Measurements from ENCODE around the gene FOXI2.

The FOXI2 gene

GRCh38 chr10:127744956-127745355, 8.0 kb downstream of the FOXI2 start:
- Histone ChIP-seq H3K9ac (ENCODE audit: low read length) (no peak overlapping the region), H2BK15ac (replicated peaks; ENCODE audit: low read depth) (no peak overlapping the region), H4K5ac (ENCODE audit: low read length) (no peak overlapping the region), H3K27me3 (ENCODE audit: insufficient read depth, low read length, poor library complexity) (no peaks in the 10 kb centered on the region), H3K36me3 (ENCODE audit: control insufficient read depth, insufficient read depth, low read length) (no peaks in the 10 kb centered on the region), H3K4me1 (ENCODE audit: control insufficient read depth, low read depth, low read length) (no peaks in the 10 kb centered on the region), H3K27ac (ENCODE audit: low read depth, low read length) (no peak overlapping the region), H3K4ac (ENCODE audit: low read depth, low read length) (no peak overlapping the region), H3K18ac (ENCODE audit: low read length) (no peak overlapping the region), H3K23ac (ENCODE audit: low read length) (no peak overlapping the region), H3K79me1 (ENCODE audit: low read length) (no peaks in the 10 kb centered on the region), H2AK5ac (ENCODE audit: low read length) (no peak overlapping the region), H3K56ac (ENCODE audit: low read length) (no peak overlapping the region), H2BK5ac (ENCODE audit: low read length) (no peak overlapping the region), H2BK120ac (ENCODE audit: low read depth, low read length) (no peak overlapping the region), H3K4me2 (ENCODE audit: low read length) (no peak overlapping the region), H3K4me3 (ENCODE audit: low read length) (no peak overlapping the region), H3K79me2 (ENCODE audit: control insufficient read depth, insufficient read depth, low read length) (no peaks in the 10 kb centered on the region), H4K8ac (ENCODE audit: low read depth, low read length) (no peak overlapping the region)
- no peak for DNase-seq
- WGBS (ENCODE audit: extremely low coverage, insufficient coverage, low lambda C conversion rate): no CpG with 5 or more reads among the region's 9 CpGs

- no peak overlapping the region for H2BK120ac ChIP-seq (ENCODE audit: low read depth, low read length)
- no peaks in the 10 kb centered on the region for H3K4me1 ChIP-seq (ENCODE audit: control insufficient read depth, low read depth, low read length)
- no peak overlapping the region for H3K23ac ChIP-seq (ENCODE audit: low read length)
- H3K79me1 ChIP-seq (ENCODE audit: low read length): no peaks in the 10 kb centered on the region
- no peak overlapping the region for H3K4me3 ChIP-seq (ENCODE audit: low read length)
- H3K56ac ChIP-seq (ENCODE audit: low read length): no peak overlapping the region
- H3K36me3 ChIP-seq (ENCODE audit: control insufficient read depth, insufficient read depth, low read length): no peaks in the 10 kb centered on the region
- H3K27me3 ChIP-seq (ENCODE audit: insufficient read depth, low read length, poor library complexity): no peaks in the 10 kb centered on the region
- DNase-seq: no peak
- H3K4me2 ChIP-seq (ENCODE audit: low read length): no peak overlapping the region
- no peak overlapping the region for H3K4ac ChIP-seq (ENCODE audit: low read depth, low read length)
- H2AK5ac ChIP-seq (ENCODE audit: low read length): no peak overlapping the region
- no peak overlapping the region for H3K27ac ChIP-seq (ENCODE audit: low read depth, low read length)
- H3K9ac ChIP-seq (ENCODE audit: low read length): no peak overlapping the region
- H4K8ac ChIP-seq (ENCODE audit: low read depth, low read length): no peak overlapping the region
- no peaks in the 10 kb centered on the region for H3K79me2 ChIP-seq (ENCODE audit: control insufficient read depth, insufficient read depth, low read length)
- H4K5ac ChIP-seq (ENCODE audit: low read length): no peak overlapping the region
- H2BK15ac ChIP-seq (replicated peaks; ENCODE audit: low read depth): no peak overlapping the region
- H3K18ac ChIP-seq (ENCODE audit: low read length): no peak overlapping the region
- no peak overlapping the region for H2BK5ac ChIP-seq (ENCODE audit: low read length)
- WGBS (ENCODE audit: extremely low coverage, insufficient coverage, low lambda C conversion rate): no CpG with 5 or more reads among the region's 6 CpGs
Measured at GRCh38 chr10:127745861-127746260, 8.9 kb downstream of the FOXI2 start.

- Histone ChIP-seq H3K79me2 (ENCODE audit: control insufficient read depth, insufficient read depth, low read length) (no peaks in the 10 kb centered on the region), H3K23ac (ENCODE audit: low read length) (no peak overlapping the region), H3K36me3 (ENCODE audit: control insufficient read depth, insufficient read depth, low read length) (no peaks in the 10 kb centered on the region), H4K5ac (ENCODE audit: low read length) (no peak overlapping the region), H3K56ac (ENCODE audit: low read length) (no peak overlapping the region), H2BK120ac (ENCODE audit: low read depth, low read length) (no peak overlapping the region), H2BK15ac (replicated peaks; ENCODE audit: low read depth) (no peak overlapping the region), H3K9ac (ENCODE audit: low read length) (no peak overlapping the region), H3K4me3 (ENCODE audit: low read length) (no peak overlapping the region), H3K79me1 (ENCODE audit: low read length) (no peaks in the 10 kb centered on the region), H3K18ac (ENCODE audit: low read length) (no peak overlapping the region), H4K8ac (ENCODE audit: low read depth, low read length) (no peak overlapping the region), H2AK5ac (ENCODE audit: low read length) (no peak overlapping the region), H2BK5ac (ENCODE audit: low read length) (no peak overlapping the region), H3K4me2 (ENCODE audit: low read length) (no peak overlapping the region), H3K4ac (ENCODE audit: low read depth, low read length) (no peak overlapping the region), H3K4me1 (ENCODE audit: control insufficient read depth, low read depth, low read length) (no peaks in the 10 kb centered on the region), H3K27me3 (ENCODE audit: insufficient read depth, low read length, poor library complexity) (no peaks in the 10 kb centered on the region), H3K27ac (ENCODE audit: low read depth, low read length) (no peak overlapping the region)
- no CpG with 5 or more reads among the region's 3 CpGs for WGBS (ENCODE audit: extremely low coverage, insufficient coverage, low lambda C conversion rate)
- no peak for DNase-seq
Measured at GRCh38 chr10:127755753-127756152, 18.8 kb downstream of the FOXI2 start.

GRCh38 chr10:127756264-127756663, 19.3 kb downstream of the FOXI2 start:
- no peak overlapping the region for H2BK5ac ChIP-seq (ENCODE audit: low read length)
- H3K27me3 ChIP-seq (ENCODE audit: insufficient read depth, low read length, poor library complexity): no peaks in the 10 kb centered on the region
- H4K5ac ChIP-seq (ENCODE audit: low read length): no peak overlapping the region
- H2AK5ac ChIP-seq (ENCODE audit: low read length): no peak overlapping the region
- H3K79me1 ChIP-seq (ENCODE audit: low read length): no peaks in the 10 kb centered on the region
- no peaks in the 10 kb centered on the region for H3K4me1 ChIP-seq (ENCODE audit: control insufficient read depth, low read depth, low read length)
- H3K56ac ChIP-seq (ENCODE audit: low read length): no peak overlapping the region
- WGBS (ENCODE audit: extremely low coverage, insufficient coverage, low lambda C conversion rate): no CpG with 5 or more reads among the region's 2 CpGs
- H4K8ac ChIP-seq (ENCODE audit: low read depth, low read length): no peak overlapping the region
- no peak overlapping the region for H3K4ac ChIP-seq (ENCODE audit: low read depth, low read length)
- no peak overlapping the region for H3K18ac ChIP-seq (ENCODE audit: low read length)
- no peak overlapping the region for H2BK15ac ChIP-seq (replicated peaks; ENCODE audit: low read depth)
- H3K23ac ChIP-seq (ENCODE audit: low read length): no peak overlapping the region
- no peak overlapping the region for H3K4me3 ChIP-seq (ENCODE audit: low read length)
- no peak overlapping the region for H3K4me2 ChIP-seq (ENCODE audit: low read length)
- no peak overlapping the region for H3K9ac ChIP-seq (ENCODE audit: low read length)
- no peaks in the 10 kb centered on the region for H3K79me2 ChIP-seq (ENCODE audit: control insufficient read depth, insufficient read depth, low read length)
- H3K36me3 ChIP-seq (ENCODE audit: control insufficient read depth, insufficient read depth, low read length): no peaks in the 10 kb centered on the region
- H2BK120ac ChIP-seq (ENCODE audit: low read depth, low read length): no peak overlapping the region
- no peak overlapping the region for H3K27ac ChIP-seq (ENCODE audit: low read depth, low read length)
- DNase-seq: no peak

- Histone ChIP-seq H4K5ac (ENCODE audit: low read length) (no peak overlapping the region), H3K18ac (ENCODE audit: low read length) (no peak overlapping the region), H3K27me3 (ENCODE audit: insufficient read depth, low read length, poor library complexity) (no peaks in the 10 kb centered on the region), H3K4me3 (ENCODE audit: low read length) (no peak overlapping the region), H3K9ac (ENCODE audit: low read length) (no peak overlapping the region), H3K4me2 (ENCODE audit: low read length) (no peak overlapping the region), H3K23ac (ENCODE audit: low read length) (no peak overlapping the region), H2AK5ac (ENCODE audit: low read length) (no peak overlapping the region), H3K4ac (ENCODE audit: low read depth, low read length) (no peak overlapping the region), H2BK120ac (ENCODE audit: low read depth, low read length) (no peak overlapping the region), H3K4me1 (ENCODE audit: control insufficient read depth, low read depth, low read length) (no peaks in the 10 kb centered on the region), H4K8ac (ENCODE audit: low read depth, low read length) (no peak overlapping the region), H3K79me2 (ENCODE audit: control insufficient read depth, insufficient read depth, low read length) (no peaks in the 10 kb centered on the region), H3K79me1 (ENCODE audit: low read length) (no peaks in the 10 kb centered on the region), H2BK15ac (replicated peaks; ENCODE audit: low read depth) (no peak overlapping the region), H3K27ac (ENCODE audit: low read depth, low read length) (no peak overlapping the region), H2BK5ac (ENCODE audit: low read length) (no peak overlapping the region), H3K36me3 (ENCODE audit: control insufficient read depth, insufficient read depth, low read length) (no peaks in the 10 kb centered on the region), H3K56ac (ENCODE audit: low read length) (no peak overlapping the region)
- DNase-seq: no peak
- WGBS (ENCODE audit: extremely low coverage, insufficient coverage, low lambda C conversion rate): no CpG with 5 or more reads among the region's 7 CpGs
Measured at GRCh38 chr10:127757033-127757432, 20.0 kb downstream of the FOXI2 start.

GRCh38 chr10:127759276-127759675, 22.3 kb downstream of the FOXI2 start:
- H3K4ac ChIP-seq (ENCODE audit: low read depth, low read length): no peak overlapping the region
- no peak overlapping the region for H4K5ac ChIP-seq (ENCODE audit: low read length)
- no peak overlapping the region for H3K9ac ChIP-seq (ENCODE audit: low read length)
- no peaks in the 10 kb centered on the region for H3K27me3 ChIP-seq (ENCODE audit: insufficient read depth, low read length, poor library complexity)
- H2BK15ac ChIP-seq (replicated peaks; ENCODE audit: low read depth): no peak overlapping the region
- H2BK5ac ChIP-seq (ENCODE audit: low read length): no peak overlapping the region
- no peak overlapping the region for H3K18ac ChIP-seq (ENCODE audit: low read length)
- no peaks in the 10 kb centered on the region for H3K79me2 ChIP-seq (ENCODE audit: control insufficient read depth, insufficient read depth, low read length)
- H3K23ac ChIP-seq (ENCODE audit: low read length): no peak overlapping the region
- no peak overlapping the region for H2BK120ac ChIP-seq (ENCODE audit: low read depth, low read length)
- no peak overlapping the region for H3K27ac ChIP-seq (ENCODE audit: low read depth, low read length)
- H3K79me1 ChIP-seq (ENCODE audit: low read length): no peaks in the 10 kb centered on the region
- no peak overlapping the region for H3K4me2 ChIP-seq (ENCODE audit: low read length)
- H3K4me3 ChIP-seq (ENCODE audit: low read length): no peak overlapping the region
- H2AK5ac ChIP-seq (ENCODE audit: low read length): no peak overlapping the region
- no CpG with 5 or more reads among the region's 2 CpGs for WGBS (ENCODE audit: extremely low coverage, insufficient coverage, low lambda C conversion rate)
- no peaks in the 10 kb centered on the region for H3K36me3 ChIP-seq (ENCODE audit: control insufficient read depth, insufficient read depth, low read length)
- no peak overlapping the region for H4K8ac ChIP-seq (ENCODE audit: low read depth, low read length)
- H3K56ac ChIP-seq (ENCODE audit: low read length): no peak overlapping the region
- H3K4me1 ChIP-seq (ENCODE audit: control insufficient read depth, low read depth, low read length): no peaks in the 10 kb centered on the region
- no peak for DNase-seq
